ENCODE results near the gene MAMDC4. TPM values are rescaled to one million over a fixed set of nuclear protein-coding genes. Genes with fewer than 3 reads are reported as not detected.

The MAMDC4 gene
- total and polyA plus RNA-seq, 2 of the 13 experiments (the other 11 are each of a cell fraction or from before 2014, with no cell fraction given): 6.0 to 6.8 TPM

- TF ChIP-seq KDM3A (CRISPR knock-in tag; IDR thresholded peaks at IDR 0.05; ENCODE audit: low read depth) (no peak), ZNF280D (CRISPR knock-in tag; IDR thresholded peaks at IDR 0.05) (0 out of 2 replicates have a peak, but pooled peaks have one; percentile 39), ZBTB43 (CRISPR knock-in tag; conservative IDR thresholded peaks at IDR 0.05) (no peak), ZC3H13 (CRISPR knock-in tag; IDR thresholded peaks at IDR 0.05) (0 out of 2 replicates have a peak, but pooled peaks have one; percentile 37), ZNF605 (CRISPR knock-in tag; IDR thresholded peaks at IDR 0.05) (no peak), GMEB1 (CRISPR knock-in tag; IDR thresholded peaks at IDR 0.05; ENCODE audit: borderline replicate concordance) (no peak), FOXO1 (CRISPR knock-in tag; IDR thresholded peaks at IDR 0.05) (no peak), MXD1 (CRISPR knock-in tag; IDR thresholded peaks at IDR 0.05) (0 out of 2 replicates have a peak, but pooled peaks have one; percentile 20), RAD51 (IDR thresholded peaks at IDR 0.05; ENCODE audit: borderline replicate concordance) (no peak), ZBTB21 (CRISPR knock-in tag; IDR thresholded peaks at IDR 0.05) (no peak), MAFG (CRISPR knock-in tag; IDR thresholded peaks at IDR 0.05) (no peak), ZNF143 (CRISPR knock-in tag; IDR thresholded peaks at IDR 0.05) (no peak), SAFB2 (CRISPR knock-in tag; IDR thresholded peaks at IDR 0.05; ENCODE audit: borderline replicate concordance, low read depth) (no peak), ZBTB20 (CRISPR knock-in tag; IDR thresholded peaks at IDR 0.05; ENCODE audit: borderline replicate concordance, low read depth) (no peak), POLR2G (IDR thresholded peaks at IDR 0.05; ENCODE audit: low read depth, low read length) (peak; percentile 45; the same call in 1 of the 2 replicates), BRCA1 (CRISPR knock-in tag; IDR thresholded peaks at IDR 0.05) (no peak), ZFP36 (IDR thresholded peaks at IDR 0.05; ENCODE audit: borderline replicate concordance, low read depth, low read length, partially characterized antibody) (no peak), BORCS8-MEF2B (CRISPR knock-in tag; IDR thresholded peaks at IDR 0.05) (no peak), SALL1 (CRISPR knock-in tag; IDR thresholded peaks at IDR 0.05) (no peak), ZNF782 (CRISPR knock-in tag; IDR thresholded peaks at IDR 0.05; ENCODE audit: borderline replicate concordance) (no peak; the same call in 1 of the 2 replicates), TFE3 (CRISPR knock-in tag; IDR thresholded peaks at IDR 0.05) (no peak), POLR2A (IDR thresholded peaks at IDR 0.05; ENCODE audit: insufficient read depth in 1 of 2, low read depth in 2 of 2, low read length in 2 of 2) (0 out of 4 replicates have a peak, but pooled peaks of 1 of the 2 experiments have one; percentile 5)
Measured at GRCh38 chr9:136850866-136851775, 1.0 kb upstream of the MAMDC4 start (continued).
